ENCODE measurements around the gene NMNAT2. TPM values are rescaled to one million over a fixed set of nuclear protein-coding genes. Genes with fewer than 3 reads are reported as not detected.

The NMNAT2 gene
- total and polyA plus RNA-seq, 4 donors = 0.10 to 1.1 (median 0.94) TPM

DNA sequence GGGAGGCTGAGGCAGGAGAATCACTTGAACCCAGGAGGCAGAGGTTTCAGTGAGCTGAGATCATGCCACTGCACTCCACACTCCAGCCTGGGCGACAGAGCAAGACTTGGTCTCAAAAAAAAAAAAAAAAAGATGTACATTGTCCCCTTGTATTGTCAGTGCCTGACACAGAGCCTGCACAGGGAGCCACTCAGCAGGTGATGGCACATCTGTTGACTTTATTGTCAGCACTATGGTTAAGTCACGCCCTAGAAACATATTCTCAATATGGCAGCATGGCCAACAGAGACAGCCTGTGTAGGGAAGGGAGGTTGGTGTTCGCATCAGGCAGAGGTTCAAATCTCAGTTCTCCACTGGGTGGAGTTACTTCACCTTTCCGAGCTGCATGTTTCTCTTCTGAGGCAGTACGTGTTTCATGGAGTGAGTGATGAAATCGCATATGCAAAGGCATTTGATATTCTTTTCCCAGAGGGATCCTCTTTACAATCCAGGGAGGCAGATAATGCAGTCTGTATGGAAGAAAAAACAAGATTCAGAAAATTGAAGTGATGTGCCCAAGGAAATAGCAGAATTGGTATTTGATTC, 211.6 kb downstream of the NMNAT2 start:
- no peak overlapping the region for H3K27ac ChIP-seq (ENCODE audit: low read depth in 1 of 2, low read length in 1 of 2)
- H3K4me1 ChIP-seq (ENCODE audit: control insufficient read depth in 5 of 5, insufficient read depth in 5 of 5, low read length in 5 of 5) = peaks cover 0 to 14% (median 0%) of the 10 kb centered on the region in 5 donors
- no peak overlapping the region for H3K4me3 ChIP-seq
- H3K27me3 ChIP-seq (ENCODE audit: control insufficient read depth in 3 of 3, insufficient read depth in 3 of 3, low read length in 2 of 3) = no peaks in the 10 kb centered on the region
- TF ChIP-seq, protein P1, sequence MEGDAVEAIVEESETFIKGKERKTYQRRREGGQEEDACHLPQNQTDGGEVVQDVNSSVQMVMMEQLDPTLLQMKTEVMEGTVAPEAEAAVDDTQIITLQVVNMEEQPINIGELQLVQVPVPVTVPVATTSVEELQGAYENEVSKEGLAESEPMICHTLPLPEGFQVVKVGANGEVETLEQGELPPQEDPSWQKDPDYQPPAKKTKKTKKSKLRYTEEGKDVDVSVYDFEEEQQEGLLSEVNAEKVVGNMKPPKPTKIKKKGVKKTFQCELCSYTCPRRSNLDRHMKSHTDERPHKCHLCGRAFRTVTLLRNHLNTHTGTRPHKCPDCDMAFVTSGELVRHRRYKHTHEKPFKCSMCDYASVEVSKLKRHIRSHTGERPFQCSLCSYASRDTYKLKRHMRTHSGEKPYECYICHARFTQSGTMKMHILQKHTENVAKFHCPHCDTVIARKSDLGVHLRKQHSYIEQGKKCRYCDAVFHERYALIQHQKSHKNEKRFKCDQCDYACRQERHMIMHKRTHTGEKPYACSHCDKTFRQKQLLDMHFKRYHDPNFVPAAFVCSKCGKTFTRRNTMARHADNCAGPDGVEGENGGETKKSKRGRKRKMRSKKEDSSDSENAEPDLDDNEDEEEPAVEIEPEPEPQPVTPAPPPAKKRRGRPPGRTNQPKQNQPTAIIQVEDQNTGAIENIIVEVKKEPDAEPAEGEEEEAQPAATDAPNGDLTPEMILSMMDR (IDR thresholded peaks at IDR 0.05; ENCODE audit: control extremely low read depth, extremely low read depth) = no peak
- H3K9ac ChIP-seq (ENCODE audit: insufficient read depth in 1 of 2, low read length in 2 of 2) = no peak overlapping the region
- DNase-seq (no peak), ATAC-seq (ENCODE audit: insufficient read depth, low FRiP score) (no peak)
- WGBS, 2 donors = 86 to 94% methylated on average over 6 of the region's 6 CpGs
- peaks cover 0 to 2% (median 0%) of the 10 kb centered on the region in 4 donors for H3K36me3 ChIP-seq (ENCODE audit: control insufficient read depth in 4 of 4, insufficient read depth in 4 of 4, low read length in 4 of 4)
- H3K9me3 ChIP-seq (ENCODE audit: control insufficient read depth in 4 of 4, insufficient read depth in 3 of 4, low read length in 3 of 4) = no peaks in the 10 kb centered on the region

DNA sequence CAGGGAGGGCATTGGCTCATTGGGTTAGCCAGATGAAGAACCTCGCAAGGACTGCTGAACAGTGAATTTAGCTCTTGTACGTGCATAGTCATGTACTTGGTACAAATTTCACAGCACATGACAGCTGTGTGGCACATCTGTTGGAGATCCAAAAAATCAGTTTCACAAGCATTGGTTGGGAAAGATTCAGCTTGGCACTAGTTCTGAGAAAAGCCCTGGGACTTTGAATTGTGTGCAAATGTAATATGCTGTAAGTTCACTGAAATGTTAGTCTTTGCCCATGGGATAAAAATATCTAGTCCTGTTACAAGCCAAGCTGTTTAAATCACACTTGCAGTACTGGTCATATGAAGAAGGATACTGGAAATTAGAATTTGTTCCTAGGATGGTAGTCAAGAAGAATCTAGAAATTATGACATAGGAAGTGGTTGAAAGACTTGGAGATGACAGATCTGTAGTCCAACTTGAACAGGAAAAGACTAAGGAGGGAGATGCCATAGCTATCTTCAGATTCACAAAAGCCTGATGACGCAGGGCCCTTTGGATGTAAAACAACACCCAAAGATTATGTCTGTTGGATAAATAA, 212.9 kb downstream of the NMNAT2 start:
- Histone ChIP-seq H3K4me1 (ENCODE audit: control insufficient read depth in 5 of 5, insufficient read depth in 5 of 5, low read length in 5 of 5) (peaks cover 0 to 20% (median 0%) of the 10 kb centered on the region in 5 donors), H3K36me3 (ENCODE audit: control insufficient read depth in 4 of 4, insufficient read depth in 4 of 4, low read length in 4 of 4) (peaks cover 0 to 2% (median 0%) of the 10 kb centered on the region in 4 donors), H3K9me3 (ENCODE audit: control insufficient read depth in 4 of 4, insufficient read depth in 3 of 4, low read length in 3 of 4) (no peaks in the 10 kb centered on the region), H3K9ac (ENCODE audit: insufficient read depth in 1 of 2, low read length in 2 of 2) (peak overlapping the region in 1 of 2 donors; percentile 26), H3K27me3 (ENCODE audit: control insufficient read depth in 3 of 3, insufficient read depth in 3 of 3, low read length in 2 of 3) (no peaks in the 10 kb centered on the region), H3K27ac (ENCODE audit: low read depth in 1 of 2, low read length in 1 of 2) (no peak overlapping the region), H3K4me3 (no peak overlapping the region)
- 70 to 77% methylated on average over 3 of the region's 3 CpGs for WGBS, 2 donors
- TF ChIP-seq, protein P1 (IDR thresholded peaks at IDR 0.05; ENCODE audit: control extremely low read depth, extremely low read depth) = no peak
- peak; percentile 88 to 98 (median 97) for DNase-seq
- ATAC-seq (ENCODE audit: insufficient read depth, low FRiP score) = peak; percentile 59

DNA sequence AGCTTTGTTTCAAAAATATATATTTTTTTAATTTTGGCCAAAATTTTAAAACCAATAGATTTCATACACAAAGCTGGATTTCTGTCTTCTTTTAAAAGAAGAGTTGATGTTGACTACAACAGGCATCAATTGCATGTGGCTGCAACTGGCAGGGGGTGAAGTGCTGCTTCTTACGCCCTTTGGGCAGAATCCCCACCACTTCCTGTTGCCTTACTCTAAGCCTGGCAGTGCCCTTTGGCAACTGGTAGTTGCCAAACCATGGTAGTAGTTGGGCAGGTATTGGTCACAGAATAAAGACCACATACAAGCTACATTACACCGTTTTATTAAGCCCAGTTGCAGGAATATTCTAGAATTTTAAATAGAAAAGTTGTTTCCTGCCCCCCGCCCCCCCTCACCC, 215.1 kb downstream of the NMNAT2 start:
- Histone ChIP-seq H3K4me3 (no peak overlapping the region), H3K9ac (ENCODE audit: insufficient read depth in 1 of 2, low read length in 2 of 2) (no peak overlapping the region), H3K36me3 (ENCODE audit: control insufficient read depth in 4 of 4, insufficient read depth in 4 of 4, low read length in 4 of 4) (peaks cover 0 to 2% (median 0%) of the 10 kb centered on the region in 4 donors), H3K27me3 (ENCODE audit: control insufficient read depth in 3 of 3, insufficient read depth in 3 of 3, low read length in 2 of 3) (no peaks in the 10 kb centered on the region), H3K27ac (ENCODE audit: low read depth in 1 of 2, low read length in 1 of 2) (no peak overlapping the region), H3K9me3 (ENCODE audit: control insufficient read depth in 4 of 4, insufficient read depth in 3 of 4, low read length in 3 of 4) (no peaks in the 10 kb centered on the region), H3K4me1 (ENCODE audit: control insufficient read depth in 5 of 5, insufficient read depth in 5 of 5, low read length in 5 of 5) (peaks cover 0 to 20% (median 0%) of the 10 kb centered on the region in 5 donors)
- no peak for DNase-seq
- TF ChIP-seq, protein P1 (IDR thresholded peaks at IDR 0.05; ENCODE audit: control extremely low read depth, extremely low read depth) = no peak
- 50 to 74% methylated on average over 3 of the region's 3 CpGs for WGBS, 2 donors
- ATAC-seq (ENCODE audit: insufficient read depth, low FRiP score) = no peak

All from lung (tissue), 12 donors.